C4-2B (cell line): ENCODE measurements around the gene LEMD1.

Source experiments
- CTCF ChIP-seq: fragments of 450-650 bp; conservative IDR thresholded peaks from 2 replicates; pipeline ENCODE4 v1.5.1; 2017; ENCODE audit warnings: mild to moderate bottlenecking
- ZFX ChIP-seq: fragments of 450-650 bp; IDR thresholded peaks from 2 replicates; pipeline ENCODE4 v1.6.1; 2017

GRCh38 chr1:205371871-205372660 is 49.8 kb downstream of the LEMD1 start:
- TF ChIP-seq CTCF = no peak
- TF ChIP-seq ZFX = no peak
